GM13977 (cell line): Measurements from ENCODE around the gene GSG1.

Experiments
- DNase-seq: peaks from one replicate; pipeline ENCODE4 v3.0.0; 2012; ENCODE audit warnings: low spot score
- CTCF ChIP-seq: IDR thresholded peaks from 2 replicates; pipeline ENCODE4 v1.5.1; 2012; ENCODE audit warnings: mild to moderate bottlenecking, control low read depth; ENCODE audit not compliant: insufficient read depth; ENCODE audit errors: extremely low read depth, missing control alignments
- in situ Hi-C: fragments of 300-500 bp; cut with MboI; formaldehyde crosslinking; loops from one replicate; pipeline ENCODE4 v1.12.0; 2022; ENCODE audit warnings: low sequenced_read_pairs, low pct_unique_long_range_greater_than_20kb, mixed read lengths, inconsistent platforms; ENCODE audit not compliant: unreplicated experiment

Gene GSG1

GRCh38 chr12:13133886-13134285, 30.4 kb upstream of the GSG1 start:
- in situ Hi-C loops: no loop called here
- DNase-seq: no peak
- TF ChIP-seq CTCF: no peak

GRCh38 chr12:13130981-13131380, 27.5 kb upstream of the GSG1 start:
- DNase-seq: no peak

GRCh38 chr12:13128291-13128965, 25.0 kb upstream of the GSG1 start:
- TF ChIP-seq CTCF: no peak
- no peak for DNase-seq
- in situ Hi-C loops: no loop called here

More at GRCh38 chr12:13130981-13131380, 27.5 kb upstream of the GSG1 start:
- in situ Hi-C loops: no loop called here
- no peak for TF ChIP-seq CTCF

- in situ Hi-C loops: no loop called here
- TF ChIP-seq CTCF: no peak
- DNase-seq: no peak
These were observed 24.0 kb upstream of the GSG1 start for GRCh38 chr12:13127444-13127843.

- TF ChIP-seq CTCF: no peak
- in situ Hi-C loops: no loop called here
- no peak for DNase-seq
These were observed 23.0 kb upstream of the GSG1 start for GRCh38 chr12:13126494-13126893.

GRCh38 chr12:13125996-13126395, 22.5 kb upstream of the GSG1 start:
- no peak for DNase-seq
- in situ Hi-C loops: no loop called here
- no peak for TF ChIP-seq CTCF
